Measurements from ENCODE around the gene KCNJ10. TPM values are rescaled to one million over a fixed set of nuclear protein-coding genes. Genes with fewer than 3 reads are reported as not detected.

Gene KCNJ10
- total RNA-seq, 1 experiment from 2014 or later, result 0.08 TPM

DNA sequence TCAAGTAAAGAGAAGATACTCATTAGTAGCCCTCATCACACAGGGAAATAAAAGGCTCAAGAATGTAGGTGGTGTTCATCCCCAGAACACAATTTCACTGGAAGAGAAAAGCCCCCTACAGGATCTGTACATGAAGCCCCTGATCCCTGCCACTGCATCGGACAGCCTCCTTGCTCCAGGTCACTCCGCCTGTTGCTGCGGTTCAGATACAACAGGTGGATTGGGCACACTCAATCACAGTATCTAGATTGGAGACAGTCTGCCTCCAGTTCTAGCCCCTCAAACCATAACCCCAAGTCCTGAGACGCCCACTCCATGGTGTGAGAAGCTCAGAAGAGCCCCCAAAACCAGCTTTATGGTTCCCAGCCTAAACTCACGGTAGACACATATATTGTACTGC, 117.0 kb downstream of the KCNJ10 start:
- TF ChIP-seq POLR2AphosphoS5 (IDR thresholded peaks at IDR 0.05; ENCODE audit: low read depth, low read length), result no peak
- TF ChIP-seq, protein P1, sequence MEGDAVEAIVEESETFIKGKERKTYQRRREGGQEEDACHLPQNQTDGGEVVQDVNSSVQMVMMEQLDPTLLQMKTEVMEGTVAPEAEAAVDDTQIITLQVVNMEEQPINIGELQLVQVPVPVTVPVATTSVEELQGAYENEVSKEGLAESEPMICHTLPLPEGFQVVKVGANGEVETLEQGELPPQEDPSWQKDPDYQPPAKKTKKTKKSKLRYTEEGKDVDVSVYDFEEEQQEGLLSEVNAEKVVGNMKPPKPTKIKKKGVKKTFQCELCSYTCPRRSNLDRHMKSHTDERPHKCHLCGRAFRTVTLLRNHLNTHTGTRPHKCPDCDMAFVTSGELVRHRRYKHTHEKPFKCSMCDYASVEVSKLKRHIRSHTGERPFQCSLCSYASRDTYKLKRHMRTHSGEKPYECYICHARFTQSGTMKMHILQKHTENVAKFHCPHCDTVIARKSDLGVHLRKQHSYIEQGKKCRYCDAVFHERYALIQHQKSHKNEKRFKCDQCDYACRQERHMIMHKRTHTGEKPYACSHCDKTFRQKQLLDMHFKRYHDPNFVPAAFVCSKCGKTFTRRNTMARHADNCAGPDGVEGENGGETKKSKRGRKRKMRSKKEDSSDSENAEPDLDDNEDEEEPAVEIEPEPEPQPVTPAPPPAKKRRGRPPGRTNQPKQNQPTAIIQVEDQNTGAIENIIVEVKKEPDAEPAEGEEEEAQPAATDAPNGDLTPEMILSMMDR (IDR thresholded peaks at IDR 0.05), result no peak
- TF ChIP-seq, protein P2, sequence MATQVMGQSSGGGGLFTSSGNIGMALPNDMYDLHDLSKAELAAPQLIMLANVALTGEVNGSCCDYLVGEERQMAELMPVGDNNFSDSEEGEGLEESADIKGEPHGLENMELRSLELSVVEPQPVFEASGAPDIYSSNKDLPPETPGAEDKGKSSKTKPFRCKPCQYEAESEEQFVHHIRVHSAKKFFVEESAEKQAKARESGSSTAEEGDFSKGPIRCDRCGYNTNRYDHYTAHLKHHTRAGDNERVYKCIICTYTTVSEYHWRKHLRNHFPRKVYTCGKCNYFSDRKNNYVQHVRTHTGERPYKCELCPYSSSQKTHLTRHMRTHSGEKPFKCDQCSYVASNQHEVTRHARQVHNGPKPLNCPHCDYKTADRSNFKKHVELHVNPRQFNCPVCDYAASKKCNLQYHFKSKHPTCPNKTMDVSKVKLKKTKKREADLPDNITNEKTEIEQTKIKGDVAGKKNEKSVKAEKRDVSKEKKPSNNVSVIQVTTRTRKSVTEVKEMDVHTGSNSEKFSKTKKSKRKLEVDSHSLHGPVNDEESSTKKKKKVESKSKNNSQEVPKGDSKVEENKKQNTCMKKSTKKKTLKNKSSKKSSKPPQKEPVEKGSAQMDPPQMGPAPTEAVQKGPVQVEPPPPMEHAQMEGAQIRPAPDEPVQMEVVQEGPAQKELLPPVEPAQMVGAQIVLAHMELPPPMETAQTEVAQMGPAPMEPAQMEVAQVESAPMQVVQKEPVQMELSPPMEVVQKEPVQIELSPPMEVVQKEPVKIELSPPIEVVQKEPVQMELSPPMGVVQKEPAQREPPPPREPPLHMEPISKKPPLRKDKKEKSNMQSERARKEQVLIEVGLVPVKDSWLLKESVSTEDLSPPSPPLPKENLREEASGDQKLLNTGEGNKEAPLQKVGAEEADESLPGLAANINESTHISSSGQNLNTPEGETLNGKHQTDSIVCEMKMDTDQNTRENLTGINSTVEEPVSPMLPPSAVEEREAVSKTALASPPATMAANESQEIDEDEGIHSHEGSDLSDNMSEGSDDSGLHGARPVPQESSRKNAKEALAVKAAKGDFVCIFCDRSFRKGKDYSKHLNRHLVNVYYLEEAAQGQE (IDR thresholded peaks at IDR 0.05; ENCODE audit: insufficient read depth in 1 of 2, low read depth in 2 of 2, low read length in 1 of 2), result no peak
- no peak for TF ChIP-seq SIN3A (IDR thresholded peaks at IDR 0.05; ENCODE audit: borderline replicate concordance, insufficient read depth, low read depth, low read length)
- TF ChIP-seq TCF7L2 (IDR thresholded peaks at IDR 0.05; ENCODE audit: low read depth, low read length), result no peak
- no peak for DNase-seq (ENCODE audit: low read depth, low spot score)
- Histone ChIP-seq H3K4me3 (ENCODE audit: low read depth in 2 of 2, low read length in 2 of 2) (no peak overlapping the region), H3K27ac (ENCODE audit: low read length) (no peak overlapping the region), H3K27me3 (ENCODE audit: control insufficient read depth, insufficient read depth, low read length) (peaks cover 18% of the 10 kb centered on the region), H3K36me3 (ENCODE audit: control insufficient read depth, insufficient read depth, low read length) (no peaks in the 10 kb centered on the region), H3K4me1 (ENCODE audit: control insufficient read depth, insufficient read depth, low read length) (no peaks in the 10 kb centered on the region; the same call in 1 of the 2 replicates), H3K9me3 (ENCODE audit: control insufficient read depth, insufficient read depth, low read depth, low read length) (no peaks in the 10 kb centered on the region)
- ATAC-seq, result no peak
- ChIA-PET POLR2A (interaction anchor here (0.6 kb wide), 1 partner anchor 38 kb away, joined by 3 read pairs; no protein-coding TSS in a partner anchor), CTCF (no interaction called here)
- BruUV-seq (replicated peaks), result no TSS peak
- in situ Hi-C loops (cut with HindIII; ENCODE audit: low pct_unique_long_range_greater_than_20kb, low sequenced_read_pairs) (no loop called here), intact Hi-C loops (cut with micrococcal nuclease; ENCODE audit: unreplicated experiment) (no loop called here)

DNA sequence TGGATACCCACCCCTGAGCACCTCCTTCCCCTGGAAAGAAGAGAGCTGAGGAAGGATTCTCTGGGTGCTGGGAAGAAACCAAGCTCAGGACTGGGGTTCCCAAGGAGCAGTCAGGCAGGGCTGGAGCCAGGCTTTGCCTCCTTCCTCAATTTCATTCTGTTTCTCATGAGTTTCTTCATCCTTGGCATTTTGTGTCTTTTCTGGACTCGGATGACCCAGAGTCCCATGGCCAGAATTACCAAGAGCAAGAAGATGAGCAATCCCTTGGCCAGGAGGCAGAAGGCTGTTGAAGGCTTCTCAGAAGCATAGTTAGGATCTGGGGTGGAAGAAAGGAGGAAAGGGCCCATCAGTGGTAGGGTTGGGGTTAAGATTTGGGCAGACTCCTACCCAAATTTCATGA, 118.4 kb downstream of the KCNJ10 start:
- BruUV-seq (replicated peaks), result no TSS peak
- Histone ChIP-seq H3K4me1 (ENCODE audit: control insufficient read depth, insufficient read depth, low read length) (no peaks in the 10 kb centered on the region; the same call in 1 of the 2 replicates), H3K27ac (ENCODE audit: low read length) (no peak overlapping the region), H3K36me3 (ENCODE audit: control insufficient read depth, insufficient read depth, low read length) (no peaks in the 10 kb centered on the region), H3K9me3 (ENCODE audit: control insufficient read depth, insufficient read depth, low read depth, low read length) (no peaks in the 10 kb centered on the region), H3K27me3 (ENCODE audit: control insufficient read depth, insufficient read depth, low read length) (peaks cover 20% of the 10 kb centered on the region), H3K4me3 (ENCODE audit: low read depth in 2 of 2, low read length in 2 of 2) (no peak overlapping the region)
- no peak for DNase-seq (ENCODE audit: low read depth, low spot score)
- ChIA-PET CTCF (no interaction called here), POLR2A (no interaction called here)
- intact Hi-C loops (cut with micrococcal nuclease; ENCODE audit: unreplicated experiment), result no loop called here
- no peak for ATAC-seq
- TF ChIP-seq POLR2AphosphoS5 (IDR thresholded peaks at IDR 0.05; ENCODE audit: low read depth, low read length) (no peak), SIN3A (IDR thresholded peaks at IDR 0.05; ENCODE audit: borderline replicate concordance, insufficient read depth, low read depth, low read length) (no peak), TCF7L2 (IDR thresholded peaks at IDR 0.05; ENCODE audit: low read depth, low read length) (no peak)
- TF ChIP-seq, protein P2 (IDR thresholded peaks at IDR 0.05; ENCODE audit: insufficient read depth in 1 of 2, low read depth in 2 of 2, low read length in 1 of 2), result no peak
- TF ChIP-seq, protein P1 (IDR thresholded peaks at IDR 0.05), result no peak
- in situ Hi-C loops (cut with HindIII; ENCODE audit: low pct_unique_long_range_greater_than_20kb, low sequenced_read_pairs), result no loop called here
